ENCODE data around the gene GPATCH11. TPM values are rescaled to one million over a fixed set of nuclear protein-coding genes. Genes with fewer than 3 reads are reported as not detected.

GPATCH11 gene
- total RNA-seq = 6.2 and 7.0 TPM in 2 replicates

GRCh38 chr2:37083873-37084794 lies at the start of gene GPATCH11, which contains the start of gene HEATR5B:
Gene GPATCH11, plus strand, starts transcription at chr2:37084518. Its CDS starts 3,864 bp downstream, at chr2:37088382.
Gene HEATR5B, minus strand, starts transcription at chr2:37084372. Its CDS starts 958 bp downstream, at chr2:37083414.

Other genes starting within 250 kb of the GPATCH11 start
- gene STRN, start 118.0 kb upstream of the GPATCH11 start, total RNA-seq = 27.0 and 46.9 TPM in 2 replicates
- 27.3 and 29.8 TPM in 2 replicates for gene HEATR5B, start 146 bp upstream of the GPATCH11 start, total RNA-seq
- 16.4 and 31.4 TPM in 2 replicates for gene EIF2AK2, start 72.5 kb downstream of the GPATCH11 start, total RNA-seq
- gene SULT6B1, start 104.2 kb downstream of the GPATCH11 start, total RNA-seq = not detected in 2 replicates
- gene CEBPZOS, start 112.0 kb downstream of the GPATCH11 start, total RNA-seq = 15.0 and 17.4 TPM in 2 replicates
- gene CEBPZ, start 147.1 kb downstream of the GPATCH11 start, total RNA-seq = 84.1 and 86.7 TPM in 2 replicates
- gene NDUFAF7, start 147.1 kb downstream of the GPATCH11 start, total RNA-seq = 14.4 and 18.8 TPM in 2 replicates
- gene PRKD3, start 240.3 kb downstream of the GPATCH11 start, total RNA-seq = 32.5 and 35.8 TPM in 2 replicates